Gastrocnemius medialis (tissue), 4 donors: ENCODE data around the gene PTTG1IP. TPM values are rescaled to one million over a fixed set of nuclear protein-coding genes. Genes with fewer than 3 reads are reported as not detected.

Experiments used
- ATAC-seq, 2 donors: fragments of 150-250 bp; one replicate each; pipeline ENCODE4 v1.9.1; 2016
- DNase-seq, 2 donors: peaks; one replicate each; pipeline ENCODE4 v3.0.0-alpha.2; 2019
- H3K27ac ChIP-seq, 4 donors: fragments of 200-600 bp; sonication (generic); 1 replicate in 1 of 4; 2 replicates in 3 of 4; pipeline ENCODE4 v1.5.1; 2016 to 2018; ENCODE audit warnings: mild to moderate bottlenecking in 2 of 4, moderate library complexity in 1 of 4
- H3K27me3 ChIP-seq, 3 donors: fragments of 200-600 bp; sonication (generic) in 2 of 3; 1 replicate in 1 of 3; 2 replicates in 2 of 3; pipeline versions ENCODE4 v1.5.1 to v1.6.0; 2016 to 2019; ENCODE audit warnings: mild to moderate bottlenecking in 1 of 3, moderate library complexity in 1 of 3
- H3K36me3 ChIP-seq, 2 donors: fragments of 200-600 bp; sonication (generic) in 1 of 2; one replicate each; pipeline ENCODE4 v1.5.1; 2017 to 2018
- H3K4me1 ChIP-seq, 2 donors: fragments of 200-600 bp; sonication (generic) in 1 of 2; one replicate each; pipeline ENCODE4 v1.5.1; 2016 to 2017; ENCODE audit warnings: mild to moderate bottlenecking in 2 of 2
- H3K4me3 ChIP-seq, 4 donors: fragments of 200-600 bp; sonication (generic) in 3 of 4; 1 replicate in 1 of 4; 2 replicates in 3 of 4; pipeline ENCODE4 v1.5.1; 2016 to 2019; ENCODE audit warnings: mild to moderate bottlenecking in 2 of 4
- H3K9me3 ChIP-seq, 3 donors: fragments of 200-600 bp; sonication (generic) in 2 of 3; 1 replicate in 1 of 3; 2 replicates in 2 of 3; pipeline ENCODE4 v1.5.1; 2016 to 2019
- CTCF ChIP-seq, 5 experiments: fragments of 450-650 bp in 3 of 5; fragments of 200-600 bp in 2 of 5; sonication (generic) in 2 of 5; IDR thresholded peaks in 4 of 5; conservative IDR thresholded peaks in 1 of 5; 1 replicate in 4 of 5; 2 replicates in 1 of 5; pipeline ENCODE4 v1.5.1; 2016 to 2019; ENCODE audit warnings: antibody characterized with exemption in 5 of 5, mild to moderate bottlenecking in 3 of 5, moderate library complexity in 3 of 5
- POLR2A ChIP-seq, 2 donors: fragments of 450-650 bp; IDR thresholded peaks; one replicate each; pipeline ENCODE4 v1.6.1; 2017; ENCODE audit warnings: antibody characterized with exemption in 2 of 2, mild to moderate bottlenecking in 2 of 2, moderate library complexity in 2 of 2
- in situ Hi-C, 4 donors: fragments of 200-750 bp; cut with MboI; loops; one replicate each; pipeline versions ENCODE4 v1.15.0 to v1.8.0; 2017; ENCODE audit warnings: low sequenced_read_pairs in 4 of 4
- intact Hi-C: fragments of 100-400 bp; cut with DNase I; formaldehyde crosslinking; loops from one replicate; pipeline ENCODE4 v1.15.1; 2023; ENCODE audit warnings: low total_unique reads
- total RNA-seq, 4 donors: library from RNA; depleted of rRNA; stranded (reverse); fragments of >200 nt; gene quantifications; one replicate each; pipeline versions ENCODE4 v1.1.0 to v1.2.3, GENCODE V29; 2016

The PTTG1IP gene
- total RNA-seq, 4 donors from 2014 or later: 116 to 217 (median 127) TPM

GRCh38 chr21:44816761-44817505 lies 56.6 kb downstream of the PTTG1IP start:
- ATAC-seq (no peak), DNase-seq (peak in 1 of 2 donors; percentile 29)
- peaks cover 9 to 22% of the 10 kb centered on the region in 2 donors for H3K4me1 ChIP-seq
- H3K36me3 ChIP-seq: peaks cover 0 to 10% of the 10 kb centered on the region in 2 donors
- peak overlapping the region; percentile 62 to 90 (median 74) for H3K4me3 ChIP-seq
- TF ChIP-seq POLR2A (IDR thresholded peaks at IDR 0.05): no peak
- no peak for TF ChIP-seq CTCF (IDR thresholded peaks at IDR 0.05 in 4 of 5, conservative IDR thresholded peaks at IDR 0.05 in 1 of 5)
- no peaks in the 10 kb centered on the region for H3K9me3 ChIP-seq
- peak overlapping the region; percentile 22 to 91 (median 72) for H3K27ac ChIP-seq
- H3K27me3 ChIP-seq: no peaks in the 10 kb centered on the region
- in situ Hi-C loops: no loop called here
- intact Hi-C loops: loop anchor here (1.0 to 5.0 kb wide), 3 partner anchors 15 to 480 kb away; partner anchors contain the start of gene CFAP410

GRCh38 chr21:44815852-44816628 lies 57.5 kb downstream of the PTTG1IP start:
- in situ Hi-C loops (no loop called here), intact Hi-C loops (loop anchor here (5.0 kb wide), 2 partner anchors 41 to 479 kb away; partner anchors contain the start of gene CFAP410)
- TF ChIP-seq CTCF (IDR thresholded peaks at IDR 0.05 in 4 of 5, conservative IDR thresholded peaks at IDR 0.05 in 1 of 5) (no peak), POLR2A (IDR thresholded peaks at IDR 0.05) (no peak)
- no peaks in the 10 kb centered on the region for H3K9me3 ChIP-seq
- H3K4me3 ChIP-seq: no peak overlapping the region
- H3K27me3 ChIP-seq: no peaks in the 10 kb centered on the region
- no peak for ATAC-seq
- DNase-seq: no peak
- H3K4me1 ChIP-seq: peaks cover 9 to 22% of the 10 kb centered on the region in 2 donors
- no peak overlapping the region for H3K27ac ChIP-seq
- peaks cover 0 to 10% of the 10 kb centered on the region in 2 donors for H3K36me3 ChIP-seq

GRCh38 chr21:44815225-44815624 lies 58.3 kb downstream of the PTTG1IP start:
- ATAC-seq: no peak
- in situ Hi-C loops (no loop called here), intact Hi-C loops (loop anchor here (5.0 kb wide), 2 partner anchors 42 to 478 kb away; partner anchors contain the start of gene CFAP410)
- no peaks in the 10 kb centered on the region for H3K27me3 ChIP-seq
- no peak for DNase-seq
- TF ChIP-seq CTCF (IDR thresholded peaks at IDR 0.05 in 4 of 5, conservative IDR thresholded peaks at IDR 0.05 in 1 of 5): no peak
- no peak for TF ChIP-seq POLR2A (IDR thresholded peaks at IDR 0.05)
- H3K9me3 ChIP-seq: no peaks in the 10 kb centered on the region
- H3K4me1 ChIP-seq: peaks cover 9 to 22% of the 10 kb centered on the region in 2 donors
- H3K4me3 ChIP-seq: no peak overlapping the region
- peak overlapping the region in 1 of 4 donors; percentile 35 for H3K27ac ChIP-seq
- peaks cover 0 to 11% of the 10 kb centered on the region in 2 donors for H3K36me3 ChIP-seq

- intact Hi-C loops: loop anchor here (5.0 kb wide), 2 partner anchors 43 to 477 kb away; partner anchors contain the start of gene CFAP410
- H3K4me1 ChIP-seq: peaks cover 9 to 22% of the 10 kb centered on the region in 2 donors
Observed at GRCh38 chr21:44814498-44815023, 58.9 kb downstream of the PTTG1IP start.

More at GRCh38 chr21:44814498-44815023, 58.9 kb downstream of the PTTG1IP start:
- DNase-seq: no peak
- Histone ChIP-seq H3K27ac (peak overlapping the region in 1 of 4 donors; percentile 35), H3K36me3 (peaks cover 0 to 18% of the 10 kb centered on the region in 2 donors), H3K9me3 (no peaks in the 10 kb centered on the region), H3K27me3 (no peaks in the 10 kb centered on the region), H3K4me3 (no peak overlapping the region)
- no peak for TF ChIP-seq POLR2A (IDR thresholded peaks at IDR 0.05)
- TF ChIP-seq CTCF (IDR thresholded peaks at IDR 0.05 in 4 of 5, conservative IDR thresholded peaks at IDR 0.05 in 1 of 5): no peak
- ATAC-seq: no peak
- in situ Hi-C loops: loop anchor here in 1 of 4 donors (5.0 kb wide), 1 partner anchor 53 kb away; no protein-coding TSS in a partner anchor
